WTC11 (cell line): ENCODE results near the gene RAN. TPM values are rescaled to one million over a fixed set of nuclear protein-coding genes. Genes with fewer than 3 reads are reported as not detected.

Experiments
- ATAC-seq: fragments of 200-7000 bp; cut with Tn5 transposase; 2 replicates; pipeline ENCODE4 v1.10.0; 2021; ENCODE audit warnings: mild to moderate bottlenecking, moderate library complexity
- CTCF ChIA-PET: fragments of 300-600 bp; sonication (Branson Sonifier 250); formaldehyde crosslinking; loops from one replicate; lab custom pipeline; 2021; ENCODE audit warnings: antibody characterized with exemption; lab: Charles Lee
- POLR2A ChIA-PET: fragments of 350-600 bp; sonication (Branson Sonifier 250); formaldehyde crosslinking; loops from one replicate; lab custom pipeline; 2021; ENCODE audit warnings: antibody characterized with exemption; lab: Charles Lee
- DNase-seq: peaks from one replicate; pipeline ENCODE4 v3.0.0; 2021; ENCODE audit warnings: low spot score
- H3K27ac Mint-ChIP-seq: 2 replicates; pipeline ENCODE4 v1.8.0; 2021; ENCODE audit warnings: mixed read lengths
- H3K27me3 Mint-ChIP-seq: 2 replicates; pipeline ENCODE4 v1.8.0; 2021; ENCODE audit warnings: low read depth, mild to moderate bottlenecking, moderate library complexity, mixed read lengths
- H3K36me3 Mint-ChIP-seq: 2 replicates; pipeline ENCODE4 v1.8.0; 2021; ENCODE audit warnings: mixed read lengths
- H3K4me1 Mint-ChIP-seq: 2 replicates; pipeline ENCODE4 v1.8.0; 2022; ENCODE audit warnings: mixed read lengths
- H3K4me3 Mint-ChIP-seq: 2 replicates; pipeline ENCODE4 v1.8.0; 2021; ENCODE audit warnings: mild to moderate bottlenecking, moderate library complexity, mixed read lengths
- H3K9me3 Mint-ChIP-seq: 2 replicates; pipeline ENCODE4 v1.8.0; 2021; ENCODE audit warnings: mixed read lengths
- ARID4B ChIP-seq: sonication (generic); formaldehyde crosslinking; IDR thresholded peaks from 2 replicates; pipeline ENCODE4 v1.8.0; 2023; ENCODE audit warnings: missing genetic modification reagents, mild to moderate bottlenecking, borderline replicate concordance
- CREM ChIP-seq: sonication (generic); formaldehyde crosslinking; IDR thresholded peaks from 2 replicates; pipeline ENCODE4 v1.8.1; 2022; ENCODE audit warnings: mild to moderate bottlenecking, missing genetic modification reagents, moderate library complexity
- CTCF ChIP-seq: fragments of 200-600 bp; IDR thresholded peaks from 2 replicates; pipeline ENCODE4 v1.8.0; 2022; ENCODE audit warnings: antibody characterized with exemption
- ETV6 ChIP-seq: sonication (generic); formaldehyde crosslinking; IDR thresholded peaks from 2 replicates; pipeline ENCODE4 v1.8.1; 2022; ENCODE audit warnings: mild to moderate bottlenecking, missing genetic modification reagents
- FOXP4 ChIP-seq: sonication (generic); formaldehyde crosslinking; IDR thresholded peaks from 2 replicates; pipeline ENCODE4 v1.8.0; 2022; ENCODE audit warnings: mild to moderate bottlenecking, missing genetic modification reagents
- MAX ChIP-seq: sonication (generic); formaldehyde crosslinking; IDR thresholded peaks from 2 replicates; pipeline ENCODE4 v1.8.0; 2022; ENCODE audit warnings: mild to moderate bottlenecking, missing genetic modification reagents
- NFATC4 ChIP-seq: fragments of 250-450 bp; sonication (Bioruptor Pico); IDR thresholded peaks from 2 replicates; pipeline ENCODE4 v1.9.0; 2021; ENCODE audit warnings: mild to moderate bottlenecking
- NFE2L1 ChIP-seq: sonication (generic); formaldehyde crosslinking; IDR thresholded peaks from 2 replicates; pipeline ENCODE4 v1.8.1; 2023; ENCODE audit warnings: missing genetic modification reagents
- NR2C2 ChIP-seq: sonication (generic); formaldehyde crosslinking; IDR thresholded peaks from 2 replicates; pipeline ENCODE4 v1.8.0; 2022; ENCODE audit warnings: mild to moderate bottlenecking, missing genetic modification reagents
- STAT6 ChIP-seq: sonication (generic); formaldehyde crosslinking; conservative IDR thresholded peaks from 2 replicates; pipeline ENCODE4 v1.8.1; 2023; ENCODE audit warnings: mild to moderate bottlenecking, low read depth, missing genetic modification reagents, moderate library complexity
- TEAD4 ChIP-seq: sonication (generic); formaldehyde crosslinking; IDR thresholded peaks from 2 replicates; pipeline ENCODE4 v1.8.0; 2022; ENCODE audit warnings: mild to moderate bottlenecking, missing genetic modification reagents
- ZNF532 ChIP-seq: fragments of 250-450 bp; sonication (Bioruptor Pico); IDR thresholded peaks from 2 replicates; pipeline ENCODE4 v1.9.0; 2021; ENCODE audit warnings: mild to moderate bottlenecking, borderline replicate concordance
- total RNA-seq: library from RNA; stranded (reverse); gene quantifications from 3 replicates; pipeline ENCODE4 v1.2.3, GENCODE V29; 2021

The RAN gene
- total RNA-seq, 1 experiment from 2014 or later: 1,745 TPM

GRCh38 chr12:130835011-130835410 lies 36.9 kb upstream of the RAN start (continued):
- TF ChIP-seq ZNF532 (CRISPR knock-in tag) (no peak), NFATC4 (no peak)

GRCh38 chr12:130835436-130835835 lies 36.4 kb upstream of the RAN start:
- Mint-ChIP-seq H3K36me3 (no peaks in the 10 kb centered on the region), H3K27ac (peak overlapping the region; percentile 37; the same call in 1 of the 2 replicates), H3K4me1 (peaks cover 73% of the 10 kb centered on the region), H3K4me3 (no peak overlapping the region), H3K9me3 (no peaks in the 10 kb centered on the region), H3K27me3 (peaks cover 12% of the 10 kb centered on the region)
- TF ChIP-seq ETV6 (CRISPR knock-in tag) (no peak), STAT6 (no peak), TEAD4 (CRISPR knock-in tag) (no peak), NFE2L1 (CRISPR knock-in tag) (no peak), NR2C2 (no peak)
- ChIA-PET POLR2A (no interaction called here), CTCF (interaction anchor here (0.7 to 1.9 kb wide), 5 partner anchors 9 to 701 kb away, joined by 3 to 7 read pairs (median 4); no protein-coding TSS in a partner anchor)
- DNase-seq: no peak
- ATAC-seq: no peak

GRCh38 chr12:130838284-130838950 lies 33.4 kb upstream of the RAN start:
- DNase-seq: peak; percentile 44
- Mint-ChIP-seq H3K27me3 (peaks cover 24% of the 10 kb centered on the region), H3K36me3 (peaks cover 13% of the 10 kb centered on the region), H3K9me3 (peaks cover 19% of the 10 kb centered on the region), H3K4me3 (peak overlapping the region; percentile 86), H3K4me1 (peaks cover 52% of the 10 kb centered on the region), H3K27ac (no peak overlapping the region)
- TF ChIP-seq CREM (CRISPR knock-in tag): no peak
- no peak for TF ChIP-seq CTCF
- peak; percentile 38; the same call in 1 of the 2 replicates for TF ChIP-seq MAX (CRISPR knock-in tag)
- no peak for TF ChIP-seq TEAD4 (CRISPR knock-in tag)
- 0 out of 2 replicates have a peak, but pooled peaks have one; percentile 1 for TF ChIP-seq FOXP4 (CRISPR knock-in tag)
- no peak for TF ChIP-seq ARID4B (CRISPR knock-in tag)
- ChIA-PET POLR2A (no interaction called here), CTCF (interaction anchor here (0.8 to 1.5 kb wide), 2 partner anchors 12 to 19 kb away, joined by 4 to 5 read pairs; no protein-coding TSS in a partner anchor)
- ATAC-seq: peak; percentile 66
